GM21515 (cell line): ENCODE data around the gene CASQ2.
A peak's percentile ranks its signal among the peaks of the same experiment; 100 is the strongest.

Experiments
- ATAC-seq: cut with Tn5 transposase; IDR thresholded peaks from one replicate; pipeline ENCODE4 v1.9.1; 2021; ENCODE audit not compliant: unreplicated experiment

The CASQ2 gene

DNA sequence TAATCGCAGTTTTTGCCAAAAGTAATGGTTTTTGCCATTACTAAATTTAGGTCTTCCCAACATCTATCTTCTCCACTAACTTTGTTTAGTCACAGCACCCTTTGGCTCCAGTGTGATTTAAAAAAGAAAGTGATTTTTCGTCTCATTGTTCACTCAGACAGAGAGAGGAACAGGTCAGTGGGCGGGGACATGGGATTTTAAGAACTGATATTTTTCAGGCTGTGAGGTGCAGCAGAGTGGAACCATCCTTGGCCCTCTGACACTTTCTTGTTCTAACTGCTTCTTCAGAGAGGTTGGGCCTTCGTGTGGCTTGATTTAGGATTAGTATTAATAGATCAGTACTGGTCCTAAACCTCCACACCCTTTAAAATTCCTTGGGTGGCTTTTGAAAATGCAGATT lies 38.8 kb downstream of the CASQ2 start:
- peak; percentile 96 for ATAC-seq

DNA sequence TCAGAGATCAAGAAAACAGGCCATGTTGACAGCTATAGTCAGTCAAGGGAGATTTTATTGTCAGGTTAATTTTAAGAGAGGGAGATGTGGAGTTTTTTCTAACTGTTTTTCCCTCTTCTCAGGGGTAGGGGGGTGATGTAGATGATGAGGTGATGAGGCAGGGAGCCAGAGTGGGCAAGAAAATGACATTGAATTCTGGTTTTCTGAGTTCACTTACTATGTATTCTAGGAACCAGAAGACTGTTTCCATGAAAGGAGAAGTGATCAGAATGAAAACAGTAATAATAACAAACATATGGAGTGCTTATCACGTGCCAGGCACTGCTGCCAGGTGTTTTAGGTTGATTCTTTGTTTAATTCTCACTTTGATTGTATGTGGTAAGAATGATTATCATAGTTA lies 40.2 kb downstream of the CASQ2 start:
- ATAC-seq = no peak

DNA sequence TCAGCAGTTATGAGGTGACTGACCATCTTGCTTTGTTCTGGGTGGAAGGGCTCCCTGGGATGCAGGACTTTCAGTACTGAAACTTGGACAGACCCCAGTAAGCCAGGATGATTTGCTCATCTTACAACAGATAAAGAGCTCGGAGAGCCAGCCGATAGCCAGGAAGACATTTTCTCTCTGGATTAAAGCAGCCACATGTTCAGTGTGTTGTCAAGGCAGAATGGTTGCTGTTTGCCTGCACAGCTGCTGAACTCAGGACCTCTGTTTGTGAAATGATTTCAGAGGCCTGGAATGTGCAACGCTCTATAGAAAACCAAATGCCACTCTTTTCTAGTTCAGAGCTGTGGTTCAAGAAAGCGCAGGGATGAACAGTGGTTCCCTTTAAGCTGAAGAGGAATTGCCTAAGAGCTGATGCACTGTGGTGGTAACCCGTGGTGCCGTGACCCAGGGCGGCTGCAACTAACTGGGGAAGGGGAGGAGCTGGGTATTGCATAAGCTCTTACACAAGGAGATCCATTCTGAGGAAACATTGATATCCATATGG lies 40.7 kb downstream of the CASQ2 start:
- ATAC-seq = no peak

DNA sequence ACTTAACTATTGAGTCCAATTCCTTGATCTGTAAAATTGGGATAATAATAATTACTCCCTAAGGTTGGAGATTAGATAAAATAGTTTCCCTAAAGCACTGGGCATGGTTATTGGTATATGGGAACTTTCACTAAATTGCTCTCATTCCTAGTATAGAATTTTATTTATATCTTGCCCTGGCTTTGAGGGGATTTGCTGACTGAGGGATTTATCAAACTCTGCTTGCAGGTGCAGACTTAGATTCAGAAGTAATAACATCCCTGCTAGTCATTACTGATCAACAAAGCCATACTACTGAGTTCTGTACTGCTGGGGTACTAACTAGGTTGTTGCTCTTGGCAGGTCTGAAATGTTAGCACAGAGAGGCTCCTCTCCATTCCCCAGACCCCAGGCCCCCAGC lies 41.9 kb downstream of the CASQ2 start:
- no peak for ATAC-seq

DNA sequence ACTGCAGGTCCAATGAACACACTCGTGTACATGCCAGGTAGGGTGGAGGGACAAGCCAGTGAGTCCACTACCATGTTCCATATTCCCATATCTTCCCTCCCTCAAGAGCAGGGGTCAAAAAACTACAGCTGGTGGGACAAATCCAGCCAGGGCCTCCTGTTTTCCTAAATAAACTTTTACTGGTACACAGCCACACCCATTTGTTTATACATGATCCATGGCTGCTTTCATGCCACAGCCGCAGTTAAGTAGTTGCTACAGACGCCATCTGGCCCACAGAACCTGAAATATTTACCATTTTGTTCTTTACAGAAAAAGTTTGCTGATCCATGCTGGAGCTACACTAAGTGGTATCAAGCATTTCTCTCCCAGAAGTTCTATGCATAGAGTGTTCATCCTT lies 42.4 kb downstream of the CASQ2 start:
- ATAC-seq = no peak

DNA sequence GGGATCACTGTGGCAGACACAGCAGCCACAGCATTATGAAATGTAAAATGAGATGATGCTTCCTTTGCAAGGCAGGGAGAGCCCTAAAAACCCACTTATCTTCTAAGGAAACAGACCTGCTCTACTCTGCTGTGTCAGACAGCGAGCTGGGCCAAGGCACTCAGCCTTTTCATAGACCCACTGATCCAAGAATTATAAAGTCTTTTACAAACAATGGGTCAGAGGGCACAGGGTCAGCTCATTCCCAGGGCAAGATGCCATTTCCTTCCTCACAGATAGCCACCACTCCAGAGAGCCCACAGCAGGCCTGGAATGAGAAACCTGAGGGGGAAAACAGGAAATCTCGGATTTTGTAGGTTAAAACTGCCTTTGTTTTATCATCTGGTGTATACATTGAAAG lies 42.9 kb downstream of the CASQ2 start:
- ATAC-seq = no peak

DNA sequence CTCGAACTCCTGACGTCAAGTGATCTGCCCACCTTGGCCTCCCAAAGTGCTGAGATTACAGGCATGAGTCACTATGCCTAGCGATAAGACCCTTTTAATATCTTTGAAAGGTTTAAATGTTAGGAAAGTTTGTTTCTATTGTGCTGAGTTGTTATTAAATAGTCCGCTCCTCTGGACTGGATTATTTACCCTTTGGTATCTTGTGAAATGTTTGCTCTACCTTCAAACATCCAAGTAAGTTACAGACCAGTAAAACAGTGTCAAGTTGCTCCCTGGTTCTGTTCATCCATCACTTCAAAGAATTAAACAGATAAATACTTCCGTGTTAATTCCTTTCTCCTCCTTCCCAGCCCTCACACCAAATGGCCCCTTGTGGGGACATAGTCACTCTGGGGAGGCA lies 44.8 kb downstream of the CASQ2 start:
- no peak for ATAC-seq

DNA sequence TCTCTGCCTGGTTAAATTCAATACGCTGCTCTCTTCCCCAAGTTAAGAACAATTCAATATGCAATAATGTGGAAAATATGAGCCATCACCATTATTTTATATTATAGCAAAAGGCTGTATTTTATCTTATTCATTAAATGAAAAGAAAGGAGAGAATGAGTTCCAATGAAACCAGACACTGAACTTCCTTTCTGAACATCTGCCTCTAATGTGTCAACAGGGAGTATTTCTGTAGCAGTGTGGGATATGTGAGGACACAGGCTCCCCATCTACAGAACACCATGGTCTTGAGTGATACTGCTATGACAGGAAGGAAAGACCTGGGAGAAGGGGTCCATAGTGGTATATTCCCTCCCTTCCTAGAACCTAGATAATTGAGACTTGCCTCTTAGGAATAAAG lies 46.3 kb downstream of the CASQ2 start:
- no peak for ATAC-seq

DNA sequence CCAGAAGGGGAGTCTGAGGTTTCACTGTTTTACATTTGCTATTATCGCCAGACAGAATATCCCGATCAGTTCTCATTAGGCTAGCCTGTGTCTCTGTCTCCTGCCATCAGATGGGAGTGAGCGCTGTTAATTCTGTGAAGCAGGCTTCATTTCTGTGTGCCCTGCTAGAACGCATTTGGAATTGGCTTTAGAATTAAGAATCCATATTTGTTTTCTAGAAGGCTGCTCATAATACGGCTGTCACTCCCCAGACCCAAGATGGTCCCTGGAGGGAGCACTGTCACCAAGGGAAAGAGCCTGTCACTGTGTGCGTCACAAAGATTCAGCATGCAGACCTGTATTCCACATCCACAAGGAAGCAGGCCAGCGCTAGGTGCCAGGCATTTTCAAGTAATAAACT lies 49.2 kb downstream of the CASQ2 start:
- no peak for ATAC-seq

DNA sequence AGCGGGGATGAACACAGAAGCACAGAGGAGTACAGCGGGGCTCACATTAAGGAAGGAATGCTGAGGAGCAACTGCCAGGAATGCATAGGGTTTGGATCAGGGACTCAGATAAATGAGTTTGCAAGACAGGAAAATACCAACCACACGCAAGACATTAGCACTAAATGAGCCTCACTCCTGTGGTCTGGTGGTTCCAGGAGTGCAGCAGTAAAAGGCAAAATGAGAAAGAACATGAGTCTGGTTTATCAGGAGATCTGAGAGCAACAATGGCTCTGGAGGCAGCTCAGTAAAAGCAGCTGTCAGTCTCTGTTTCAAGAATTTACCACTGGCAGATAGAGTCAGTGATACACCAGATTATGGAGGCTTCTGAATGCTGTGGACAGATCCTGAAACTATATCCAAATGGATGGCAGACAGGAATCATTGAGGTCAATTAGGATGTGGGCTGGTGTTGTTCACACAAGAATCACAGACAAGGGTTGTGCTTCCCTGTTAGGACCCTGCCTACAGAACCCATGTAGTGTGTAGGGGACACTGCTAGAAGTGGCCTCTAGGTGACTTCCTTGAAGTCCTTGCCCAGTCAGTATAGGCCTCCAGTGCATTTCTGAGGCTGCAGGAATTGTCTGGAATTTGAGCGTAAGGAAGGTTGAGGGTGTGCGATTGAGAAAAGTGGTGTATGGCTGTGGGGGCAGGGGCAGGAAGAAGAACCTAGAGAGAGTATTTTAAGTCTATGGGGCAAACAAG lies 50.3 kb downstream of the CASQ2 start:
- no peak for ATAC-seq

DNA sequence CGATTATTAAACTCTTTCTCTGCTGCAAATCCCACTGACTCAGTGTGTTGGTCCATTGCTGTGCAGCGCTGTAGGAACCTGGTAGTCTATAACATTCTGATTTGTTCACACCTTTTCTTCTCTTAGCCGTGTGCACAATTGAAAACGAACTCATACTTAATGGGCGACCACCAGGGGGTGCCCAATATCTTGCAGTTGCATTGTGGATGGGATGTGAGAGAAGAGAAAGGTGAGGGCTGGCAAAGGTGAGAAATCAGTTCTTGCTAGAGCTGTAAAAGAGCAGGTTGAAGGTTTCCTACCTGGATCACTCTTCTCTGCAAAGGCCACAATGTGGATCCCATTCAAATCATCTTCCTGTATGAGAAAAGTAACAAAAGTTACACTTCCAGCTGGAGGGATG lies 51.0 kb downstream of the CASQ2 start:
- ATAC-seq = no peak

DNA sequence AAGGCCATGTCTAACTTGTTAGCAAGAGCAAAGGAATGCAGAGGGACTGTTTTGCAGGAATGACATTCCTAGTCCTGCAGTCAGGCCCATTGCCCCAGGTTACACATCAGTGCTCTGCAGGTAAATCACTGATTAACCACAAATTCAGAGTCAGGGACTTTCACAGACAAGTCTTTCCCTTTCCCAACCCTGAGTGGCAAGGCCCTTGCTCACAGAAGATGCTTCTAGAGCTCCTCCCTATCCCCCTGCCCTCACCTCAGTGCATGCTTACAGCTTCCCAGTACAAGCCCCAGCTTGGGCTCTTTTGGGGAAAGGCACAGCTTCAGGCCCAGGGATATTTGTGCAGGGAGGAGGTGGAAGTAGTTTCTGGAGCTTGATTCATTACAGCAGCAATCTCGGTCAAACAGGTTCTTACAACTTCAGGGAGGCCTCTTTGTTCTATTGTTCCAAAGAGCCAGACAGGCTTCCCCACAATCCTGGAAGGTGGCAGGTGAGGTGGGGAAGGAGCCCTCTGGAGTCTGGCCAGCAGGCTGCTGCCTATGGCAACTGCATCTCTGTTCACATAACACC lies 53.9 kb downstream of the CASQ2 start:
- no peak for ATAC-seq

DNA sequence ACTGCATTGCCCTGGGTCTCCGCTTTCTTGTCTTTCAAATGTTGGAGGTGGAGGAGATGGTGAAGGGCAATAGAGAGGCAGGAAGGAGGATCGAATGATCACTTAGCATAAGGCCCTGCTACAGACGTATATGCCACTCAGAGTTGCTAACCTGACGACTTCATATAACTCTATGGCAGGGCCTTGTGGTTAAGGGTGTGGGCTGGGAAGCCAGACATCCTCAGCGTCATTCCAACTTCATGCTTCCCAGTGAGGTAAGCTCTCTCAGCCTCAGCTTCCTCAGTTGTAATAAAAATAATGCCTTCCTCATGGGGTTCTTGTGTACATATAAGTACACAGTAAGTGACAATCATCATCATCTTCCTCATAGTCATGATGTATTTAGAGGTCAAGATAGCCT lies 54.6 kb downstream of the CASQ2 start:
- ATAC-seq = no peak

DNA sequence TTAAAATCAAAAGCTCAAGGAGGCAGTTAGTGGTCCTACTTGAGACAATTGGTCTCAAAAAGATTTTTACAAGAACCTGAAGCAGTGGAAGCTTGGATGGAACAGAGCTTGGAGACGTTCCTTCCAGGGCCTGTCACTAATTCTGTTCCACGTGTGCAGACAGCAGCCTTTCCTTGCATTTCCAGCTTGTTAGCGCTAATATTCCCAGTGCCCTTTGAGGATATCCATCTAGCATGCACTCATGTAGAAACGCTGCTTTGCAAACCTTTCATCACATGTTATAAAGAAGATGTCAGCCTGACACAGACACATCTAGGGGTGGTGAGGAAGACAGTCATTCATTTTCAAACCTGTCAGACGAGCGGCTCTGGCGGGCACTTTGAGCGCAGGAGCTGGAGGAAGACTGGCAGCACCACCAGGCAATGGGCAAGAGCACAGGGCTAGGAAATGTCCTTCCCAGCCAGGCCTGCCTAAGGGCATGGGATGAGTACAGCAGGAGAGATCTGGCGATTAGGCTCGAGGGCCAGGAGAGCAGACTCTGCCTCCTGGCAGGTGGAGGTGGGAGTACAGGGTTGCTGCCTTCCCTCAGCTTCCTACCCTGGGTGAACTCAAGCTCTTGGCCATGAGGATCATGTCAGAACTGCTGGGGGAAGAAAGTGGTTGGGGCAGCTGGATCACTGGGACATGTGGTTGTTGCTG lies 55.5 kb downstream of the CASQ2 start:
- no peak for ATAC-seq

DNA sequence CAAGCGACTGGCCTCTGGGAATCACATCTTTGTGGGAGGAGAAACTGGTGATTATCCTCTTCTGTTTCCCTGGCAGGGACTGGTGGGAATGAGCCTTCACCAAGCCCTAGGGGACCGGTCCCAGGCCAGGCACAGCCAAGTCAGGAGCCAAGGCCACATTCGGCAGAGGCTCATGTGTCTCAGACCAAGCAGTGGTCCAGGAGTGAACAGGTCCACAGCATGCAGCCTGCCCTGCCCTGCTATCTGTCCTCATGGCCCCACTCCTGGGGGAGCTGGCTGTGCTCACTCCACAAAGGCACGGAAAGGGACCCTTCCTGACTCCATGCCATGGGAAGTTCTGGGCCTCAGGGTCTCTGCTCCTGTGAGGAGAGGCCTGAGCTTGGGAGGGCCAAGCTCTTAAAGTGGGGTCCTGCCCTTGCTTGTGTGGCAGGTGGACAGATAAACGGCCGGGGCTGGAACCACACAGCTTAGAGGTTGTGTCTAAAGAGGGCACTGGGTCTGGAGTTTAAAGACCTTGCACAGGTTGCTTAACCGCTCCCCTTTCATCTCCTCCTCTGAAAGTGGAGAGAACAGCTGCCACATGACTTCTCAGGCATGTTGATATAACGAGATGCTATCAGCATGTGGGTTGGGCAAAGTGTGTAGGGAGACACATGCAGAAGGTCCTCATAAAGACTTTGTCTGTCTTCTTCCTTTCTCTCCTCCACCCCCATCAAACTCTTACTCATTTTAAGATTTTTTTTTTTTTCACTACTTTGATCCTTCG lies 57.5 kb downstream of the CASQ2 start:
- ATAC-seq = no peak

DNA sequence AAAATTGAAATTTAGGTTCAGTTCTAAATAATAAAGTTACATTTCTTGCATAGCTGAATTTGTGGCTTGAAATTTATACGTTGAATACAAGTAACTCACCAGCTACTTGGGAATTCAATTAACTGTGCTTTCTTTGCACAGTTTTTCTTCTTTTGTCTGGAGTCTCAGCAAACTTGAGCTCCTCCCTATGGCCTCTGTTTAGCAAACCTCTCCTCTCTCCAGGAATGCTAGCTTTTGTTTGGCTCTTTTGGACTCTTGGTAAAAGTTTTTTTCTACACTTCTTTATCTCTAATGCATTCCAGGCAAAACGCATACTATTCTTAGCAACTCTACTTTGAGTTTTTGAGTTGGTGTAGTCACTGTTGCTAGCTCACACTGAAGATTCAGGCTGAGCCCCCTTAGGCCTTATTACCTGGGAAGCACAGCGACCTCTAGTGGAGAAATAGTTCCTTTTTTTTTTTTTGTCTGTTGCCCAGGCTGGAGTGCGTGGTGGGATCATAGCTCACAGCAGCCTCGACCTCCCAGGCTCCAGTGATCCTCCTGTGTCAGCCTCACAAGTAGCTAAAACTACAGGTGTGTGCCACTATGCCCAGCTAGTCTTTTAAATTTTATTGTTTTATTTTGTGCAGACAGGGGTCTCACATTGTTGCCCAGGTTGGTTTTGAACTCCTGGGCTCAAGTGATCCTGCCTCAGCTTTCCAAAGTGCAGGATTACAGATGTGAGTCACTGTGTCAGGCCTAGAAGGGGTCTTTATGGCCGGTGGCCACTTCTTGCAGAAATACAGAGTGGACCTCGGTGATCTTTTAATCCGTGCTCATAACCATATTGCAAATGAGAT lies 61.7 kb downstream of the CASQ2 start:
- ATAC-seq = no peak

DNA sequence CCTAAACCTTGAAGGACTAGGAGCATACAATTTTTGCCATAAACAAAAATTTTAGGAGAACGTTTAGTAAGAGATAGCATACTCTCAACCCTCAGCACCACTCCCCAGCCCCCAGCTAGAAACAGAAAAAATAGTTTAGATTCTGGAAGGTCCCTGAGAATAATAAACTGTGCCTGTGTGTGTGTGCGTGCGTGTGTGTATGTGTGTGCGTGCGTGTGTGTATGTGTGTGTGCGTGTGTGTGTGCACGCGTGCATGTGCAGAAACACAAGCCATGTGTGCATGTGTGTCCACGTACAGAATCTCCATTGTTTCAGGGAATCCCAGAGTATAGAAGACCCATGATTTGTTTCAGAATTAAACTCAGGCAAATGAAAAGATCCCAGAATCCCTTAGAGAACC lies 62.6 kb downstream of the CASQ2 start:
- ATAC-seq = no peak

DNA sequence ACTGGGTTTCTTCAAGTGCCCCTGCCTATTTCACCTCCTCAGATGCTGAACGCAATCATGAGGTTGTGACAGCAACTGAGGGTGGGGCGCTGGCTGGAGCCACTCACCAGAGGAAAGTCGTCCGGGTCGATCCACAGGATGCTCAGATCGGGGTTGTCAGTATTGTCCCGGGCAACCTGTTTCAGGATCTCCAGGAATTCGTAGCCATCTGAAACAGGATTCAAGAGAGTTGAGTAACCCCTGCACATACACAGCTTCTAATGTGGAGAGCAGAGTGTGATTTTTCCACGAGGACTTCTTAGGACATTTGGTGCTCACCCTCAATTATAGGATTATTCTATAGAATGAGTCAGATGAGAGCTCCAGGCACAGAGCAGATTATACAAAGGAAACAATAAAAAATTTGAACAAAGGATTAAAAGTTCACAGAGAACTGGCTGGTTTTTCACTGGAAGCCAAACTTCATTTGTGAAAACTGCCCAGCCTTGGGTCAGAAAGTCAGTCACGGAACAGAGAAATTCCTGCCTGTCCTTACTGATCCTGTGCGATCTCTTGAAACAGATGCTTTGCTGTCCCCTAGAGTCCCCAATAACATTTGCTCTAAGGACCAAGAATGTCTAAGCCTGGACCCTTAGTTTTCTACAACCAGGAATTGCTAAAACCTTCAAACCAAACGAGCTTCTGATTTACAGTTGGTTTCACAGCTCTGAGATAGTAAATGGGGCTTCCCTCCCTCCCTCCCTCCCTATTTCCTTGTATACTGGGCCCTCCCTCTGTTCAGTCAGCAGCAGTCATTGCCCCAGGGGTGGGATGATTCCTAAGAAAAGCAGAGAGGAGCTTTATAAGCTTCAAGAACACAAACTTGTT lies 63.2 kb downstream of the CASQ2 start:
- no peak for ATAC-seq

DNA sequence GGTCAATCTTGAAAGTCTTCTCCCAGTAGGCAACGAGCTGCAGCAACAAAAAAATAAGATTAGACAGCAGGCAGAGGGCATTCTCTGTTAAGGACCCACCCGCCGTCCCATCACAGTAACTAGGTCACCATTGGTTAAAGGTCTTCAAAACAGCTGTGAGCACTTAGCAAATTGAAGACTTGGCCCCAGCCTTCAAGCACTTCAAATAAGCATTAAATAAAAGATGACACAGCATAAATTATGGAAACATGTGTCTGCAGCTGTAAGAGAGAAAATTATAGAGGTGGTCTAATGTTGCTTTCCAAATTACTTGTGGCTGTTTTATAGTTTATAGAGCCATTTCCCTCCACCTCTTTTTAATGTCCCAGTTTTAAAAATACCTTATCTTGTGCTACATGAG lies 65.6 kb downstream of the CASQ2 start:
- no peak for ATAC-seq

DNA sequence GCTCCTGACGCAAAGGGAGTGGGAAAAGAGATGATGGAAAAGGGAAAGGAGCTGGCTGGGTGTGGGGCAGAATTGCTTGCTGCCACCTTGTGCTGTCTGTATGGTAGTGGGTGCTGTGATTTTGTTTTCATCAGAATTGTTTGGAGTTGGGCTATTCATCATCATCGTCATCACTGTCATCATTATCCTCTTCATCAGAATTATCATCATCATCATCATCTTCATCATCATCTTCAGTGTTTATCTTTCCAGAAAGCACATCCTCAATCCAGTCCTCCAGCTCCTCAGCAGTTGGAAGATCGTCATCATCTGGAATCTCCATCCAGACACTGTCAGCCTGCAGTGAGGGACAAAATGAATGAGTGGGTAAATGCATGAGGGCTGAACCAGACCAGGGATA lies 67.4 kb downstream of the CASQ2 start:
- no peak for ATAC-seq
